H9 (cell line): ENCODE results near the gene NAPA. TPM values are rescaled to one million over a fixed set of nuclear protein-coding genes. Genes with fewer than 3 reads are reported as not detected.

Experiments used
- DNase-seq: peaks from one replicate; pipeline ENCODE4 v3.0.0-alpha.2; 2017
- H2AFZ ChIP-seq: one replicate; pipeline ENCODE4 v1.6.1; 2013; ENCODE audit warnings: mild to moderate bottlenecking, low read length, control low read depth, moderate library complexity
- H2AK5ac ChIP-seq: 2 replicates; pipeline ENCODE4 v1.6.1; 2013; ENCODE audit warnings: low read length, control low read depth, mixed read lengths; ENCODE audit not compliant: insufficient read length
- H2BK120ac ChIP-seq: one replicate; pipeline ENCODE4 v1.6.1; 2013; ENCODE audit warnings: low read depth, mild to moderate bottlenecking, low read length, control low read depth, inconsistent platforms; ENCODE audit not compliant: poor library complexity, severe bottlenecking
- H2BK12ac ChIP-seq: 2 replicates; pipeline ENCODE4 v1.6.1; 2013; ENCODE audit warnings: low read length, control low read depth, mixed read lengths, low read depth; ENCODE audit not compliant: insufficient read length
- H2BK15ac ChIP-seq: 2 replicates; pipeline ENCODE4 v1.6.1; 2013; ENCODE audit warnings: low read depth, low read length, control low read depth
- H2BK20ac ChIP-seq: one replicate; pipeline ENCODE4 v1.6.1; 2013; ENCODE audit warnings: low read depth, mild to moderate bottlenecking, low read length, control low read depth, inconsistent platforms; ENCODE audit not compliant: poor library complexity, severe bottlenecking
- H2BK5ac ChIP-seq: 2 replicates; pipeline ENCODE4 v1.6.1; 2013; ENCODE audit warnings: low read length, control low read depth, mixed read lengths; ENCODE audit not compliant: insufficient read length
- H3K14ac ChIP-seq: 2 replicates; pipeline ENCODE4 v1.6.1; 2013; ENCODE audit warnings: low read length, control low read depth; ENCODE audit not compliant: insufficient read depth
- H3K18ac ChIP-seq: 2 replicates; pipeline ENCODE4 v1.6.1; 2013; ENCODE audit warnings: low read depth, mild to moderate bottlenecking, mixed read lengths, low read length, control low read depth; ENCODE audit not compliant: insufficient read length
- H3K23ac ChIP-seq: 2 replicates; pipeline ENCODE4 v1.6.1; 2013; ENCODE audit warnings: low read length, control low read depth, mixed read lengths, low read depth; ENCODE audit not compliant: insufficient read length
- H3K23me2 ChIP-seq: 2 replicates; pipeline ENCODE4 v1.6.1; 2013; ENCODE audit warnings: low read depth, mild to moderate bottlenecking, mixed read lengths, low read length, control low read depth; ENCODE audit not compliant: insufficient read length, poor library complexity, severe bottlenecking
- H3K27ac ChIP-seq: 2 replicates; pipeline ENCODE4 v1.5.1; 2013; ENCODE audit warnings: low read length, control low read depth, mixed read lengths, low read depth; ENCODE audit not compliant: insufficient read length
- H3K27me3 ChIP-seq: 2 replicates; pipeline ENCODE4 v1.6.1; 2013; ENCODE audit warnings: low read length, control low read depth, inconsistent platforms; ENCODE audit not compliant: insufficient read depth
- H3K4ac ChIP-seq: 2 replicates; pipeline ENCODE4 v1.6.1; 2013; ENCODE audit warnings: low read depth, mild to moderate bottlenecking, control low read depth, inconsistent platforms, low read length, moderate library complexity
- H3K4me1 ChIP-seq: 2 replicates; pipeline ENCODE4 v1.6.1; 2013; ENCODE audit warnings: low read length, control low read depth, inconsistent platforms; ENCODE audit not compliant: insufficient read depth
- H3K4me2 ChIP-seq: 2 replicates; pipeline ENCODE4 v1.6.1; 2013; ENCODE audit warnings: low read length, control low read depth, mixed read lengths; ENCODE audit not compliant: insufficient read length, insufficient read depth
- H3K56ac ChIP-seq: 2 replicates; pipeline ENCODE4 v1.6.1; 2013; ENCODE audit warnings: low read depth, mild to moderate bottlenecking, mixed read lengths, low read length, control low read depth; ENCODE audit not compliant: insufficient read length
- H3K79me1 ChIP-seq: 2 replicates; pipeline ENCODE4 v1.6.1; 2013; ENCODE audit warnings: low read depth, mild to moderate bottlenecking, moderate library complexity, low read length, control low read depth, inconsistent platforms; ENCODE audit not compliant: insufficient read depth, poor library complexity, severe bottlenecking
- H3K79me2 ChIP-seq: 2 replicates; pipeline ENCODE4 v1.6.1; 2013; ENCODE audit warnings: low read length, control low read depth, inconsistent platforms; ENCODE audit not compliant: insufficient read depth
- H3K9ac ChIP-seq: 2 replicates; pipeline ENCODE4 v1.6.1; 2013; ENCODE audit warnings: low read length, control low read depth, mixed read lengths; ENCODE audit not compliant: insufficient read length; ENCODE audit errors: extremely low read depth
- H3K9me3 ChIP-seq: one replicate; pipeline ENCODE4 v1.6.1; 2013; ENCODE audit warnings: low read depth, low read length, inconsistent platforms; ENCODE audit not compliant: control insufficient read depth
- H3T11ph ChIP-seq: one replicate; pipeline ENCODE4 v1.6.1; 2013; ENCODE audit warnings: mild to moderate bottlenecking, low read length, control low read depth, inconsistent platforms
- H4K20me1 ChIP-seq: one replicate; pipeline ENCODE4 v1.6.1; 2013; ENCODE audit not compliant: control insufficient read depth, insufficient read length, insufficient read depth
- H4K5ac ChIP-seq: 2 replicates; pipeline ENCODE4 v1.6.1; 2013; ENCODE audit warnings: low read depth, mild to moderate bottlenecking, mixed read lengths, low read length, control low read depth; ENCODE audit not compliant: insufficient read length
- H4K8ac ChIP-seq: replicated peaks from 2 replicates; pipeline ENCODE4 v1.6.1; 2013; ENCODE audit warnings: low read length, control low read depth, mixed read lengths, low read depth; ENCODE audit not compliant: insufficient read length
- H4K91ac ChIP-seq: 2 replicates; pipeline ENCODE4 v1.6.1; 2013; ENCODE audit warnings: low read depth, mild to moderate bottlenecking, moderate library complexity, mixed read lengths, low read length, control low read depth; ENCODE audit not compliant: insufficient read length
- H3K27ac Mint-ChIP-seq, 3 experiments: 2 replicates in 2 of 3; 3 replicates in 1 of 3; pipeline ENCODE4 v1.8.0; 2020 to 2021; ENCODE audit warnings: mixed read lengths in 3 of 3, mild to moderate bottlenecking in 1 of 3, moderate library complexity in 1 of 3
- H3K27me3 Mint-ChIP-seq: 2 replicates; pipeline ENCODE4 v1.8.0; 2021; ENCODE audit warnings: low read depth, mild to moderate bottlenecking, moderate library complexity, mixed read lengths
- H3K36me3 Mint-ChIP-seq, 3 experiments: 2 replicates in 2 of 3; 3 replicates in 1 of 3; pipeline ENCODE4 v1.8.0; 2020 to 2021; ENCODE audit warnings: low read depth in 3 of 3, mixed read lengths in 3 of 3; ENCODE audit not compliant: insufficient read depth in 1 of 3
- H3K4me1 Mint-ChIP-seq, 2 experiments: 2 replicates each; pipeline ENCODE4 v1.8.0; 2020; ENCODE audit warnings: mixed read lengths in 2 of 2
- H3K4me3 Mint-ChIP-seq, 2 experiments: 2 replicates in 1 of 2; 3 replicates in 1 of 2; pipeline ENCODE4 v1.8.0; 2020 to 2021; ENCODE audit warnings: mild to moderate bottlenecking in 2 of 2, mixed read lengths in 2 of 2, moderate library complexity in 1 of 2
- H3K9me3 Mint-ChIP-seq, 2 experiments: 2 replicates in 1 of 2; 3 replicates in 1 of 2; pipeline ENCODE4 v1.8.0; 2020; ENCODE audit warnings: mild to moderate bottlenecking in 2 of 2, mixed read lengths in 2 of 2, moderate library complexity in 1 of 2
- WGBS: extraction: QIAGEN DNeasy Blood & Tissue Kit; methylation state at CpG from one replicate; pipeline ENCODE4 v1.1.7; 2013; ENCODE audit warnings: missing lambda C conversion rate, low lambda C conversion rate, mixed read lengths; ENCODE audit not compliant: insufficient read length; ENCODE audit errors: extremely low coverage; 5-methylcytosine and 5-hydroxymethylcytosine counted together
- total RNA-seq: library from RNA; stranded (reverse); gene quantifications from 2 replicates; pipeline ENCODE4 v1.2.1, GENCODE V29; 2021
- TF ChIP-seq, protein P1 (sequence below): fragments of 200-600 bp; sonication (generic); conservative IDR thresholded peaks from 3 replicates; pipeline ENCODE4 v1.8.0; 2021; ENCODE audit warnings: antibody characterized with exemption, mild to moderate bottlenecking

The NAPA gene
- total RNA-seq, 1 experiment from 2014 or later: 62.8 TPM

DNA sequence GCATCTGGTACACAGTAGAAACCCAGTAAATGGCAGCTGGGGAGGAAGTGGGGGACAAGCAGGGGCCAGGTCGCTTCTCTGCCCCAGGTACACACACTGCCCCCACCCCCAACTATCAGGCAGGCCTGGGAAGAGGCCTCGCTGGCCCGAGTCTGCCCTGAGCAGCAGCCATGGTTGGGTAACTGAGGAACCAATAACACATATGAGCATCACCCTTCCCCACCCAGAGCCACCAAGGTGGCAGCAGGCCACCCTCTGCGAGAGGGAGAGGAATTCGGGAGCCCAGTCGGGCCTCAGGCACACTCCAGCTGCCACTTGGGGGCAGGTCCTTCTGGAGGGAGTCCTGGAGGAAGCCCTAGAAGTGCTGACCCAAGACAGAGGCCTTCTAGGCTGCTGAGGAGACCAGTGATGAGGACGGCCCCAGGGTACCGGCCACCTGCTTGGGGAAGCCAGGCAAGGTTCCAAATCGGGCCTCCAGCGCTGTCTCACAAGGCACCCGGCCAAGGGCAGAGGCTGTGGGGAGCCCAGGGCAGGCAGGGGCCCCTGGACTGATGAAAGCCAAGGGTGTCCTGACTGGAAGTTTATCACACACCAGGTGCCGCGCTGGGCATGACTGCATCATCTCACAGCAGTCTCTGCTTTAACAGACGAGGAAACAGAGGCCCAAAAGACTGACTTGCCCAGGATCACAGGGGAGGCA, 16.9 kb downstream of the NAPA start:
- Mint-ChIP-seq H3K27ac (no peak overlapping the region), H3K36me3 (peaks cover 3 to 23% (median 11%) of the 10 kb centered on the region in 3 experiments; a peak in 5 of 7 replicates), H3K4me3 (no peak overlapping the region), H3K4me1 (peaks cover 0 to 32% of the 10 kb centered on the region in 2 experiments; a peak in 2 of 4 replicates), H3K9me3 (no peaks in the 10 kb centered on the region), H3K27me3 (no peaks in the 10 kb centered on the region)
- Histone ChIP-seq H3K4ac (no peak overlapping the region), H3K18ac (no peak overlapping the region), H3K79me1 (no peaks in the 10 kb centered on the region), H3K4me1 (no peaks in the 10 kb centered on the region; the same call in 1 of the 2 replicates), H3K79me2 (no peaks in the 10 kb centered on the region), H2AK5ac (no peak overlapping the region), H2BK15ac (no peak overlapping the region), H3K4me2 (no peak overlapping the region), H3K9ac (no peak overlapping the region), H2BK20ac (no peak overlapping the region), H2BK120ac (no peak overlapping the region), H4K91ac (no peak overlapping the region), H3K9me3 (no peaks in the 10 kb centered on the region), H4K5ac (no peak overlapping the region), H2BK12ac (no peak overlapping the region), H3K14ac (no peak overlapping the region), H3K56ac (no peak overlapping the region), H2AFZ (no peak overlapping the region), H4K20me1 (no peaks in the 10 kb centered on the region), H3T11ph (no peak overlapping the region), H2BK5ac (no peak overlapping the region), H3K27ac (no peak overlapping the region), H3K23me2 (no peaks in the 10 kb centered on the region), H3K23ac (no peak overlapping the region), H3K27me3 (no peaks in the 10 kb centered on the region), H4K8ac (no peak overlapping the region)
- no CpG with 5 or more reads among the region's 14 CpGs for WGBS
- DNase-seq: no peak
- TF ChIP-seq, protein P1, sequence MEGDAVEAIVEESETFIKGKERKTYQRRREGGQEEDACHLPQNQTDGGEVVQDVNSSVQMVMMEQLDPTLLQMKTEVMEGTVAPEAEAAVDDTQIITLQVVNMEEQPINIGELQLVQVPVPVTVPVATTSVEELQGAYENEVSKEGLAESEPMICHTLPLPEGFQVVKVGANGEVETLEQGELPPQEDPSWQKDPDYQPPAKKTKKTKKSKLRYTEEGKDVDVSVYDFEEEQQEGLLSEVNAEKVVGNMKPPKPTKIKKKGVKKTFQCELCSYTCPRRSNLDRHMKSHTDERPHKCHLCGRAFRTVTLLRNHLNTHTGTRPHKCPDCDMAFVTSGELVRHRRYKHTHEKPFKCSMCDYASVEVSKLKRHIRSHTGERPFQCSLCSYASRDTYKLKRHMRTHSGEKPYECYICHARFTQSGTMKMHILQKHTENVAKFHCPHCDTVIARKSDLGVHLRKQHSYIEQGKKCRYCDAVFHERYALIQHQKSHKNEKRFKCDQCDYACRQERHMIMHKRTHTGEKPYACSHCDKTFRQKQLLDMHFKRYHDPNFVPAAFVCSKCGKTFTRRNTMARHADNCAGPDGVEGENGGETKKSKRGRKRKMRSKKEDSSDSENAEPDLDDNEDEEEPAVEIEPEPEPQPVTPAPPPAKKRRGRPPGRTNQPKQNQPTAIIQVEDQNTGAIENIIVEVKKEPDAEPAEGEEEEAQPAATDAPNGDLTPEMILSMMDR: no peak
